ENCODE data around the gene PBX3. TPM values are rescaled to one million over a fixed set of nuclear protein-coding genes. Genes with fewer than 3 reads are reported as not detected.

The PBX3 gene
- total and polyA plus RNA-seq, 12 donors = 14.5 to 79.6 (median 56.3) TPM

DNA sequence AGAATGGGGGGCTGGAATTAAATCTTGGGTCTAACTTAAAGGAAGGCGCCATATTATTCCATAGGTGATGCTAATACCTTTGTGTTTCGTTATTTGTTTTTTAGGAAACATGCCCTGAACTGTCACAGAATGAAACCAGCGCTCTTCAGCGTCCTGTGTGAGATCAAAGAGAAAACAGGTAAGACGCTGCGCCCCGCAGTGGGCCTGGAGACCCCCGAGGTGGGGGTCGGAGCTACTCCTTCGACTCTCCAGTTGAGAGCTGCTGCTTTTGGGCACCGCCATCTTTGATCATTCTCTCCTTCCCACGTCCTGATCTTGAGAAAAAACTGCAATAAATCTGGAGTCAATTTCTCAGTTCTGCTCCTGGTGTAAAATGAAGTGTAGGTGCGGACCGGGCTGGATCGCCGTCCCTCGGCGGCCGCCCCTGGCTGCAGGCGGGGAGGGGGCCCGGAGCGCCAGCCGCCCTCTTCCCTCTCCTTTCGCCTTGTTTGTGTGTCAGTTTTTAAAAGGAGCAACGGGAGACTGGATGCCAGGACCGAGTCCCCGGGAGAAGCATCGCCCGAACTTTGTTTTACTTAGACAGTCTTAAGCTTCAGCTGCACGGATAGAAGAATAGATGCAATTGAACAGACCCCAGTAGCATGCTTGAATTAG lies 1.4 kb downstream of the PBX3 start:
- Histone ChIP-seq H3K4me1 (peaks cover 8 to 51% (median 45%) of the 10 kb centered on the region in 9 donors), H3K9me3 (no peaks in the 10 kb centered on the region), H3K27ac (peak overlapping the region; percentile 68 to 94 (median 88)), H3K4me3 (peak overlapping the region; percentile 79 to 94 (median 91)), H3K36me3 (peaks cover 0 to 7% (median 0%) of the 10 kb centered on the region in 9 donors), H3K27me3 (no peaks in the 10 kb centered on the region)
- peak in 1 of 2 donors; percentile 13 for DNase-seq
- 6 to 7% methylated on average over 30 of the region's 30 CpGs for WGBS, 2 donors
- ATAC-seq = no peak
- intact Hi-C loops (cut with DNase I) = loop anchor here in 4 of 10 donors (5.0 to 10.0 kb wide), 5 partner anchors 41 to 194 kb away; partner anchors contain the start of gene MAPKAP1 (in 2 of the 4)
- TF ChIP-seq, protein P1, sequence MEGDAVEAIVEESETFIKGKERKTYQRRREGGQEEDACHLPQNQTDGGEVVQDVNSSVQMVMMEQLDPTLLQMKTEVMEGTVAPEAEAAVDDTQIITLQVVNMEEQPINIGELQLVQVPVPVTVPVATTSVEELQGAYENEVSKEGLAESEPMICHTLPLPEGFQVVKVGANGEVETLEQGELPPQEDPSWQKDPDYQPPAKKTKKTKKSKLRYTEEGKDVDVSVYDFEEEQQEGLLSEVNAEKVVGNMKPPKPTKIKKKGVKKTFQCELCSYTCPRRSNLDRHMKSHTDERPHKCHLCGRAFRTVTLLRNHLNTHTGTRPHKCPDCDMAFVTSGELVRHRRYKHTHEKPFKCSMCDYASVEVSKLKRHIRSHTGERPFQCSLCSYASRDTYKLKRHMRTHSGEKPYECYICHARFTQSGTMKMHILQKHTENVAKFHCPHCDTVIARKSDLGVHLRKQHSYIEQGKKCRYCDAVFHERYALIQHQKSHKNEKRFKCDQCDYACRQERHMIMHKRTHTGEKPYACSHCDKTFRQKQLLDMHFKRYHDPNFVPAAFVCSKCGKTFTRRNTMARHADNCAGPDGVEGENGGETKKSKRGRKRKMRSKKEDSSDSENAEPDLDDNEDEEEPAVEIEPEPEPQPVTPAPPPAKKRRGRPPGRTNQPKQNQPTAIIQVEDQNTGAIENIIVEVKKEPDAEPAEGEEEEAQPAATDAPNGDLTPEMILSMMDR (IDR thresholded peaks at IDR 0.05) = no peak

GRCh38 chr9:125749287-125749935 lies 2.2 kb downstream of the PBX3 start:
- TF ChIP-seq, protein P1 (IDR thresholded peaks at IDR 0.05) = no peak
- Histone ChIP-seq H3K27me3 (no peaks in the 10 kb centered on the region), H3K27ac (peak overlapping the region in 6 of 10 donors; percentile 45 to 94 (median 84)), H3K4me3 (peak overlapping the region in 9 of 10 donors; percentile 79 to 94 (median 92)), H3K36me3 (peaks cover 0 to 7% (median 0%) of the 10 kb centered on the region in 9 donors), H3K4me1 (peaks cover 8 to 58% (median 45%) of the 10 kb centered on the region in 9 donors), H3K9me3 (no peaks in the 10 kb centered on the region)
- intact Hi-C loops (cut with DNase I) = loop anchor here in 4 of 10 donors (5.0 to 10.0 kb wide), 5 partner anchors 42 to 195 kb away; partner anchors contain the start of gene MAPKAP1 (in 2 of the 4)
- 64 to 76% methylated on average over 4 of the region's 4 CpGs for WGBS, 2 donors
- DNase-seq (no peak), ATAC-seq (no peak)

DNA sequence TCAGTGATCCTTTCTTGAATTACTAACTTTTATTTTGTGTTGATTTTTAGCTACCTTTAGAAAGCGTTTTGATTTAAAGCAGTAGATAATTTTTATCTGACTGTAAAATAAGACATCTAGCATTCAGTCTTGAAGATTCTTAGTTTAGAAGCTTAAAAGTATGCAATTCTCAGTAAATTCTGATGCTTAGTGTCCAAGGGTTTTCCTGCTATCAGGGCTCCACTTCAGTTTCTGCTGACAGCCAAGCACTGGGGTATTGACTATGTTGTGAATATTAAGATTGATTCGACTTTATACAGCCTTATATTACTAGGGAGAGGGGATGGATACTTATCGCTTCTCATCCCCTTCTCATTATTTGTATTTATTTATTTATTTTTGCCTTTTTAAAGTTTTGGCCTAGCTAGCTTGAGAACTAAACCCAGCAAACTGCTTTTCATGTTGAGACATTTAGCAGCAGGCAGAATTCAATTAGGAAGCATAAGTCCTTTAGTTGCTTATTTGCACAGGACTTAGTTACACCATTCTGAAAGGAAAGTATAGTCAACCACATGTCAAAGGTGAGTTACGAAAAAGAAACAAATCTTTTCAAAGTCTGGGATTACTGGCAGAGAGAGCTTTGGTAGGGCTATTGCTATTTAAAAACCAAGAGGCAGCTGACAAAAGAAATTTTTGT lies 2.9 kb downstream of the PBX3 start:
- intact Hi-C loops (cut with DNase I) = loop anchor here in 6 of 10 donors (2.0 to 10.0 kb wide), 10 partner anchors 43 to 195 kb away; partner anchors contain the start of gene MAPKAP1 (in 2 of the 6)
- WGBS, 2 donors = 59 to 62% methylated on average over 4 of the region's 4 CpGs
- H3K4me1 ChIP-seq = peaks cover 8 to 62% (median 46%) of the 10 kb centered on the region in 9 donors

More for the DNA sequence above, 2.9 kb downstream of the PBX3 start:
- no peaks in the 10 kb centered on the region for H3K27me3 ChIP-seq
- ATAC-seq (no peak), DNase-seq (no peak)
- TF ChIP-seq, protein P1 (IDR thresholded peaks at IDR 0.05) = no peak
- H3K9me3 ChIP-seq = no peaks in the 10 kb centered on the region
- peak overlapping the region in 7 of 10 donors; percentile 29 to 94 (median 90) for H3K4me3 ChIP-seq
- H3K36me3 ChIP-seq = peaks cover 0 to 7% (median 0%) of the 10 kb centered on the region in 9 donors
- peak overlapping the region in 9 of 10 donors; percentile 6 to 91 (median 40) for H3K27ac ChIP-seq

Data from heart right ventricle (tissue), 16 donors.